Measurements from ENCODE around the gene C2orf92. TPM values are rescaled to one million over a fixed set of nuclear protein-coding genes. Genes with fewer than 3 reads are reported as not detected.

C2orf92 gene
- total RNA-seq, 1 donor from 2014 or later, result 0.96 TPM

- no peak for DNase-seq (ENCODE audit: low read depth)
- Histone ChIP-seq H3K4me3 (ENCODE audit: low read depth, low read length) (no peak overlapping the region), H3K27me3 (ENCODE audit: control insufficient read depth, insufficient read depth, low read length) (no peaks in the 10 kb centered on the region), H3K36me3 (ENCODE audit: control insufficient read depth, insufficient read depth, low read length) (peaks cover 1% of the 10 kb centered on the region)
- TF ChIP-seq, protein P1, sequence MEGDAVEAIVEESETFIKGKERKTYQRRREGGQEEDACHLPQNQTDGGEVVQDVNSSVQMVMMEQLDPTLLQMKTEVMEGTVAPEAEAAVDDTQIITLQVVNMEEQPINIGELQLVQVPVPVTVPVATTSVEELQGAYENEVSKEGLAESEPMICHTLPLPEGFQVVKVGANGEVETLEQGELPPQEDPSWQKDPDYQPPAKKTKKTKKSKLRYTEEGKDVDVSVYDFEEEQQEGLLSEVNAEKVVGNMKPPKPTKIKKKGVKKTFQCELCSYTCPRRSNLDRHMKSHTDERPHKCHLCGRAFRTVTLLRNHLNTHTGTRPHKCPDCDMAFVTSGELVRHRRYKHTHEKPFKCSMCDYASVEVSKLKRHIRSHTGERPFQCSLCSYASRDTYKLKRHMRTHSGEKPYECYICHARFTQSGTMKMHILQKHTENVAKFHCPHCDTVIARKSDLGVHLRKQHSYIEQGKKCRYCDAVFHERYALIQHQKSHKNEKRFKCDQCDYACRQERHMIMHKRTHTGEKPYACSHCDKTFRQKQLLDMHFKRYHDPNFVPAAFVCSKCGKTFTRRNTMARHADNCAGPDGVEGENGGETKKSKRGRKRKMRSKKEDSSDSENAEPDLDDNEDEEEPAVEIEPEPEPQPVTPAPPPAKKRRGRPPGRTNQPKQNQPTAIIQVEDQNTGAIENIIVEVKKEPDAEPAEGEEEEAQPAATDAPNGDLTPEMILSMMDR (IDR thresholded peaks at IDR 0.05; ENCODE audit: insufficient read depth, low read length, poor library complexity, severe bottlenecking), result no peak
Observed at GRCh38 chr2:97745474-97746174, 76.1 kb downstream of the C2orf92 start.

GRCh38 chr2:97747285-97747684, 77.8 kb downstream of the C2orf92 start:
- DNase-seq (ENCODE audit: low read depth), result no peak
- Histone ChIP-seq H3K36me3 (ENCODE audit: control insufficient read depth, insufficient read depth, low read length) (peaks cover 1% of the 10 kb centered on the region), H3K4me3 (ENCODE audit: low read depth, low read length) (no peak overlapping the region), H3K27me3 (ENCODE audit: control insufficient read depth, insufficient read depth, low read length) (no peaks in the 10 kb centered on the region)
- TF ChIP-seq, protein P1 (IDR thresholded peaks at IDR 0.05; ENCODE audit: insufficient read depth, low read length, poor library complexity, severe bottlenecking), result no peak

DNA sequence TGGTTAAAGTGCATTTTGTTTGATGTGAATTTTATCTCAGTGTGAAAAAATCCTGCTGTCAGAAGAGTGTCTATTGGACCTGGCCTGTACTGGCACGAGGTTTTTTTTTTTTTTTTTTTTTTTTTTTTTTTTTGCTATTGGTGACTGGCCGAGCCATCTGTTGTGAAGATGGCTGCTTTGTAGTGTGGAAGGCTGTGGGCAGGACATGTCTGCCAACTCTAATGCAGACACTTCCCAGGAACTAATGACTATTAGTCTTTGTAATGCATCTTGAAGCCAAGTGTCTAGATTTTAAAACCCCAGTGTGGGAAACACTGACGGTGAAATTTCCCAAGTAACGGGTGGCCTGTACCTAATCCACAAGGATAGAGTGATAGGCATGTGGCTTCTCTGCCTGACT, 78.2 kb downstream of the C2orf92 start:
- TF ChIP-seq, protein P1 (IDR thresholded peaks at IDR 0.05; ENCODE audit: insufficient read depth, low read length, poor library complexity, severe bottlenecking), result no peak
- DNase-seq (ENCODE audit: low read depth), result no peak
- peaks cover 1% of the 10 kb centered on the region for H3K36me3 ChIP-seq (ENCODE audit: control insufficient read depth, insufficient read depth, low read length)
- no peak overlapping the region for H3K4me3 ChIP-seq (ENCODE audit: low read depth, low read length)
- H3K27me3 ChIP-seq (ENCODE audit: control insufficient read depth, insufficient read depth, low read length), result no peaks in the 10 kb centered on the region

DNA sequence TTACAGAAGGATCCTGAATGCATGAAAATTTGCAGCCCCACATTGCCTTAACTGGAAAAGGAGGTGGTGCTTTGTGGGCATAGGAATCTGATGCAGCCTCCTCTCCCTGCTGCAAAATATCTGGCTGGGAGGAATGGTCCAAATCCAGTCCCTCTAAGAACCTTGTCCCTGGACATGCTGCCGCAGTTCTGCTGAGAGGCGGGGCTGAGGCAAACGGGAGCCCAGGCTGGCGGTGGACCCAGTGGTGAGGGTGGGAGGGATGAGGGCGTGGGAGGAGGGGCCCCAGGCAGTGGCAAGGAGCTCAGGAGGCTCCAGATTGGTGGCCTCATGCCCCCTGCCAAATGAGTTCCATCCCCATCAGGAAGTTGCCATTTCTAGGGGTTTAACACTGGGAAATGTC, 80.1 kb downstream of the C2orf92 start:
- no peaks in the 10 kb centered on the region for H3K27me3 ChIP-seq (ENCODE audit: control insufficient read depth, insufficient read depth, low read length)
- TF ChIP-seq, protein P1 (IDR thresholded peaks at IDR 0.05; ENCODE audit: insufficient read depth, low read length, poor library complexity, severe bottlenecking), result no peak
- H3K4me3 ChIP-seq (ENCODE audit: low read depth, low read length), result no peak overlapping the region
- DNase-seq (ENCODE audit: low read depth), result no peak
- no peaks in the 10 kb centered on the region for H3K36me3 ChIP-seq (ENCODE audit: control insufficient read depth, insufficient read depth, low read length)

DNA sequence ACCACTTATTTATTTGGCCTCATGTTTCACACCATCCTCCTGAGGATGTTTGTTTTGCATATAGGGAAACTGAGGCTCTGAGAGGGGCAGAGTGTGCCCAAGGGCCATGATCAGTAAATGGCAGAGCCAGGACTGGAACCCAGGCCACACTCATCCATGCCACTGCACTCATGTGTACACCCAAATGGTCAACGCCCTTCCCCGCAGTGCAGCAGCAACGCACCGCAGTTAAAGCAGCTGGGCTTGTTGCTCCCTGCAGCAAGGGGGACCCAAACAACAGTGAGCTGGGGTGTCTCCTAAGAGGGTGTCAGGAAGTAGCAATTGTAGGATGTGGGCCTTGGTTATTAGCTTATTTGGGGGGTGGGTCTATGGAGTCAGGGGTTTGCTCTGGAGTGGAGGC, 80.5 kb downstream of the C2orf92 start:
- Histone ChIP-seq H3K27me3 (ENCODE audit: control insufficient read depth, insufficient read depth, low read length) (no peaks in the 10 kb centered on the region), H3K36me3 (ENCODE audit: control insufficient read depth, insufficient read depth, low read length) (no peaks in the 10 kb centered on the region), H3K4me3 (ENCODE audit: low read depth, low read length) (no peak overlapping the region)
- TF ChIP-seq, protein P1 (IDR thresholded peaks at IDR 0.05; ENCODE audit: insufficient read depth, low read length, poor library complexity, severe bottlenecking), result no peak
- no peak for DNase-seq (ENCODE audit: low read depth)

GRCh38 chr2:97751752-97752151, 82.2 kb downstream of the C2orf92 start:
- DNase-seq (ENCODE audit: low read depth), result no peak
- TF ChIP-seq, protein P1 (IDR thresholded peaks at IDR 0.05; ENCODE audit: insufficient read depth, low read length, poor library complexity, severe bottlenecking), result no peak
- Histone ChIP-seq H3K4me3 (ENCODE audit: low read depth, low read length) (no peak overlapping the region), H3K36me3 (ENCODE audit: control insufficient read depth, insufficient read depth, low read length) (no peaks in the 10 kb centered on the region), H3K27me3 (ENCODE audit: control insufficient read depth, insufficient read depth, low read length) (no peaks in the 10 kb centered on the region)

Measured in kidney epithelial cell (primary cell).